ENCODE results near the gene RYR3.

DNA sequence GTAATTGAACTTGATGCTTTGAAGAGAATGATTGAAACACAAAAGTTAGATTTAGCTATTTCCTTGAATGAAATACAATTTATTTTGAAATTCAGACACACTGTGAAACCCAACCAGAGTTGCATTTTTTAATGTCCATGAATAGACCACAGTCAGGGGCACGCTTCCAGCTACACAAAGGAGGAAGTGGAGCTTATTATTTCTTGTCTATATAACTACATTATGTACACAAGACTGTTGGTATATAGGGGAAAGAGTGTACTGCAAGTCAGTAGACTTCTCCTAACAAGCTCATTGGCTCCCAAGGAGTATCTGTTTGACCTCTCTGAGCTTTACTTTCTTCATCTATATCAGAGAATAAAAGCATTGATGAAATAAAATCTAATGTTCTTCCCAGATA is 326.2 kb downstream of the RYR3 start:
- TF ChIP-seq, protein P1, sequence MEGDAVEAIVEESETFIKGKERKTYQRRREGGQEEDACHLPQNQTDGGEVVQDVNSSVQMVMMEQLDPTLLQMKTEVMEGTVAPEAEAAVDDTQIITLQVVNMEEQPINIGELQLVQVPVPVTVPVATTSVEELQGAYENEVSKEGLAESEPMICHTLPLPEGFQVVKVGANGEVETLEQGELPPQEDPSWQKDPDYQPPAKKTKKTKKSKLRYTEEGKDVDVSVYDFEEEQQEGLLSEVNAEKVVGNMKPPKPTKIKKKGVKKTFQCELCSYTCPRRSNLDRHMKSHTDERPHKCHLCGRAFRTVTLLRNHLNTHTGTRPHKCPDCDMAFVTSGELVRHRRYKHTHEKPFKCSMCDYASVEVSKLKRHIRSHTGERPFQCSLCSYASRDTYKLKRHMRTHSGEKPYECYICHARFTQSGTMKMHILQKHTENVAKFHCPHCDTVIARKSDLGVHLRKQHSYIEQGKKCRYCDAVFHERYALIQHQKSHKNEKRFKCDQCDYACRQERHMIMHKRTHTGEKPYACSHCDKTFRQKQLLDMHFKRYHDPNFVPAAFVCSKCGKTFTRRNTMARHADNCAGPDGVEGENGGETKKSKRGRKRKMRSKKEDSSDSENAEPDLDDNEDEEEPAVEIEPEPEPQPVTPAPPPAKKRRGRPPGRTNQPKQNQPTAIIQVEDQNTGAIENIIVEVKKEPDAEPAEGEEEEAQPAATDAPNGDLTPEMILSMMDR (conservative IDR thresholded peaks at IDR 0.05; ENCODE audit: low read depth, low read length), result no peak
- TF ChIP-seq EZH2 (IDR thresholded peaks at IDR 0.05; ENCODE audit: low read length, unreplicated experiment) (no peak), EZH2phosphoT487 (IDR thresholded peaks at IDR 0.05; ENCODE audit: borderline replicate concordance, low read length) (no peak)
